Progenitor cell of endocrine pancreas (in vitro differentiated cells): ENCODE results near the gene RALA. TPM values are rescaled to one million over a fixed set of nuclear protein-coding genes. Genes with fewer than 3 reads are reported as not detected.

Experiments used
- DNase-seq: peaks from one replicate; pipeline ENCODE4 v3.0.0; 2021; ENCODE audit warnings: low spot score; ENCODE audit not compliant: unreplicated experiment
- H3K27ac Mint-ChIP-seq: 2 replicates; pipeline ENCODE4 v1.8.0; 2021; ENCODE audit warnings: mild to moderate bottlenecking, moderate library complexity, mixed read lengths
- H3K27me3 Mint-ChIP-seq: 2 replicates; pipeline ENCODE4 v1.8.0; 2021; ENCODE audit warnings: mixed read lengths
- H3K36me3 Mint-ChIP-seq: 2 replicates; pipeline ENCODE4 v1.8.0; 2022; ENCODE audit warnings: mixed read lengths; ENCODE audit not compliant: insufficient read depth
- H3K4me1 Mint-ChIP-seq: 2 replicates; pipeline ENCODE4 v1.8.0; 2021; ENCODE audit warnings: low read depth, mixed read lengths
- H3K4me3 Mint-ChIP-seq: 2 replicates; pipeline ENCODE4 v1.8.0; 2021; ENCODE audit warnings: low read depth, mild to moderate bottlenecking, moderate library complexity, mixed read lengths
- H3K9me3 Mint-ChIP-seq: 2 replicates; pipeline ENCODE4 v1.8.0; 2021; ENCODE audit warnings: low read depth, mixed read lengths
- total RNA-seq: library from RNA; stranded (reverse); gene quantifications from 2 replicates; pipeline ENCODE4 v1.2.1, GENCODE V29; 2021
- TF ChIP-seq, protein P1 (sequence below): fragments of 200-600 bp; sonication (generic); IDR thresholded peaks from one replicate; pipeline ENCODE4 v1.5.0; 2021; ENCODE audit warnings: antibody characterized with exemption, mild to moderate bottlenecking; ENCODE audit not compliant: unreplicated experiment

Gene RALA
- total RNA-seq, 1 donor from 2014 or later, result 39.6 TPM

- DNase-seq, result no peak
- no peak overlapping the region for H3K27ac Mint-ChIP-seq
- TF ChIP-seq, protein P1, sequence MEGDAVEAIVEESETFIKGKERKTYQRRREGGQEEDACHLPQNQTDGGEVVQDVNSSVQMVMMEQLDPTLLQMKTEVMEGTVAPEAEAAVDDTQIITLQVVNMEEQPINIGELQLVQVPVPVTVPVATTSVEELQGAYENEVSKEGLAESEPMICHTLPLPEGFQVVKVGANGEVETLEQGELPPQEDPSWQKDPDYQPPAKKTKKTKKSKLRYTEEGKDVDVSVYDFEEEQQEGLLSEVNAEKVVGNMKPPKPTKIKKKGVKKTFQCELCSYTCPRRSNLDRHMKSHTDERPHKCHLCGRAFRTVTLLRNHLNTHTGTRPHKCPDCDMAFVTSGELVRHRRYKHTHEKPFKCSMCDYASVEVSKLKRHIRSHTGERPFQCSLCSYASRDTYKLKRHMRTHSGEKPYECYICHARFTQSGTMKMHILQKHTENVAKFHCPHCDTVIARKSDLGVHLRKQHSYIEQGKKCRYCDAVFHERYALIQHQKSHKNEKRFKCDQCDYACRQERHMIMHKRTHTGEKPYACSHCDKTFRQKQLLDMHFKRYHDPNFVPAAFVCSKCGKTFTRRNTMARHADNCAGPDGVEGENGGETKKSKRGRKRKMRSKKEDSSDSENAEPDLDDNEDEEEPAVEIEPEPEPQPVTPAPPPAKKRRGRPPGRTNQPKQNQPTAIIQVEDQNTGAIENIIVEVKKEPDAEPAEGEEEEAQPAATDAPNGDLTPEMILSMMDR, result no peak
- no peaks in the 10 kb centered on the region for H3K27me3 Mint-ChIP-seq
- peaks cover 23% of the 10 kb centered on the region for H3K9me3 Mint-ChIP-seq
- no peaks in the 10 kb centered on the region for H3K36me3 Mint-ChIP-seq
- H3K4me3 Mint-ChIP-seq, result no peak overlapping the region
- no peaks in the 10 kb centered on the region for H3K4me1 Mint-ChIP-seq
These were observed 89.4 kb downstream of the RALA start for GRCh38 chr7:39712751-39713150.

DNA sequence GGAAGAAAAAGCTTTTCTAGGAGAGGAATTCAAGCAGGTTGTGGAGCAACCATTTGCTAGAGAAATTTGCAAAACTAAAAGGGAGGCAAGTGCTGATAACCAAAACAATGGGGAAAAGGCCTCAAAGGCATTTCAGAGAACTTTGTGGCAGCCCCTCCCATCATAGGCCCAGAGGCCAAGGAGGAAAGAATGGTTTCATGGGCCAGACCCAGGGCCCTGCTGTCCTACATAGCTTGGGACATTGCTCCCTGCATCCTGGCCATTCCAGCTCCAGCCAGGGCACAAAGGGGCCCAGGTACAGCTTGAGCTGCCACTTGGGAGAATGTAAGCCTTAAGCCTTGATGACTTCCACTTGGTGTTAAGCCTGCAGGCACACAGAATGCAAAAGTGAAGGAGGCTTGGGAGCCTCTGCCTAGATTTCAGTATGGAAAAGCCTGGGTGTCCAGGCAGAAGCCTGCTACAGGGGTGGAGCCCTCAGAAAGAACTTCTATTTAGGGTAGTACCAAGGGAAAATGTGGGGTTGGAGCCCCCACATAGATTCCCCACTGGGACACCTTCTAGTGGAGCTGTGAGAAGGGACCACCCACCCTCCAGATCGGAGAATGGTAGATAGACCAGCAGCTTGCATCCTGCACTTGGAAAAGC, 91.2 kb downstream of the RALA start:
- Mint-ChIP-seq H3K27ac (no peak overlapping the region), H3K4me3 (no peak overlapping the region), H3K27me3 (no peaks in the 10 kb centered on the region), H3K4me1 (no peaks in the 10 kb centered on the region), H3K9me3 (peaks cover 23% of the 10 kb centered on the region), H3K36me3 (no peaks in the 10 kb centered on the region)
- no peak for DNase-seq
- TF ChIP-seq, protein P1, result no peak

GRCh38 chr7:39720586-39720985, 97.2 kb downstream of the RALA start:
- TF ChIP-seq, protein P1, result no peak
- H3K27ac Mint-ChIP-seq, result no peak overlapping the region
- H3K36me3 Mint-ChIP-seq, result no peaks in the 10 kb centered on the region

GRCh38 chr7:39721345-39721744, 98.0 kb downstream of the RALA start:
- DNase-seq, result no peak
- Mint-ChIP-seq H3K4me3 (no peak overlapping the region), H3K27me3 (no peaks in the 10 kb centered on the region), H3K27ac (no peak overlapping the region), H3K36me3 (no peaks in the 10 kb centered on the region), H3K4me1 (peaks cover 2% of the 10 kb centered on the region), H3K9me3 (peaks cover 3% of the 10 kb centered on the region)
- TF ChIP-seq, protein P1, result no peak

More at GRCh38 chr7:39720586-39720985, 97.2 kb downstream of the RALA start:
- no peak for DNase-seq
- Mint-ChIP-seq H3K4me1 (peaks cover 2% of the 10 kb centered on the region), H3K27me3 (no peaks in the 10 kb centered on the region), H3K9me3 (peaks cover 7% of the 10 kb centered on the region), H3K4me3 (no peak overlapping the region)

DNA sequence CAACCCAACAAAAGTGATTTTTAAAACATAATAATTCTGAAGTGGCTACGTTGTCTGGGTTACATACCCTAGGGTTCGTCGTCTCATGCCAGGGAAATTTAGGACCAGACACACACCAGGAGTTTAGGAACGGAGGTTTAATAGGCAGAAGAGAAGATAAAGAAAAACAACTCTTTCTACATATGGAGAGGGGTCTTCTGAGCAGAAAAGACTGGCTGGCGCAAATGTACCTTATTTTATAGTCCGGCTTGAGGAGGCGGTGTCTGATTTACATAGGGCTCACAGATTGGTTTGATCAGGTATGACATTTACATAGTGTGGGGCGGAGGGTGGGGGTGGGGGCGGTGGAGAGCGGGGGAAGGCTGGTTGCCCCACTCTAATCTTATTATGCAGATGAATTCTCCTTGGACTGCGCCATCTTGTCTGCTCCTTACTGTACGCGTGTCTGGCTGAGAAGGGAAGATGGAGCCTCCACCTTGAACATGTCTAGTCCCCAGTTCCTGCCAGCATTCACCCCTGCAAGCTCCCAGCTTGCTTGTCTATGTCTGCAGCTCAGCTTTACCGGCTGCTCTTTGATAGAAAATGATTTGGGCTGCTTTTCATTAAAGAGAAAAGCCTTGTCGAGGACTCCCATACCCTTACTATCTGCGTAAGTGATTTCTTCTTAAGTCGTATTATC, 98.7 kb downstream of the RALA start:
- no peak overlapping the region for H3K4me3 Mint-ChIP-seq
- no peak for DNase-seq
- TF ChIP-seq, protein P1, result no peak
- no peaks in the 10 kb centered on the region for H3K27me3 Mint-ChIP-seq
- H3K9me3 Mint-ChIP-seq, result no peaks in the 10 kb centered on the region
- H3K36me3 Mint-ChIP-seq, result no peaks in the 10 kb centered on the region
- peaks cover 2% of the 10 kb centered on the region for H3K4me1 Mint-ChIP-seq
- no peak overlapping the region for H3K27ac Mint-ChIP-seq
